Neural progenitor cell (in vitro differentiated cells): ENCODE results near the gene FOXF2. TPM values are rescaled to one million over a fixed set of nuclear protein-coding genes. Genes with fewer than 3 reads are reported as not detected.

Source experiments
- DNase-seq: peaks from one replicate; pipeline ENCODE4 v3.0.0-alpha.2; 2016; ENCODE audit warnings: low spot score
- H2AFZ ChIP-seq: fragments of 200-600 bp; sonication (generic); replicated peaks from 2 replicates; pipeline ENCODE4 v1.6.1; 2016; ENCODE audit warnings: antibody characterized with exemption
- H3F3A ChIP-seq: fragments of 200-600 bp; sonication (generic); 2 replicates; pipeline ENCODE4 v1.6.1; 2016; ENCODE audit warnings: antibody characterized with exemption, low read depth
- H3K27ac ChIP-seq: fragments of 200-600 bp; sonication (generic); 2 replicates; pipeline ENCODE4 v1.5.1; 2016; ENCODE audit warnings: mild to moderate bottlenecking
- H3K27me3 ChIP-seq: fragments of 200-600 bp; sonication (generic); 2 replicates; pipeline ENCODE4 v1.6.1; 2016; ENCODE audit warnings: mild to moderate bottlenecking, moderate library complexity
- H3K36me3 ChIP-seq: fragments of 200-600 bp; sonication (generic); 2 replicates; pipeline ENCODE4 v1.5.1; 2016
- H3K4me1 ChIP-seq: fragments of 200-600 bp; sonication (generic); 2 replicates; pipeline ENCODE4 v1.6.1; 2016; ENCODE audit warnings: mixed run types
- H3K4me2 ChIP-seq: fragments of 200-600 bp; sonication (generic); 2 replicates; pipeline ENCODE4 v1.6.1; 2016
- H3K4me3 ChIP-seq: fragments of 200-600 bp; sonication (generic); 2 replicates; pipeline ENCODE4 v1.5.1; 2016
- H3K79me2 ChIP-seq: fragments of 200-600 bp; sonication (generic); 2 replicates; pipeline ENCODE4 v1.6.1; 2016; ENCODE audit warnings: low read depth
- H3K9ac ChIP-seq: fragments of 200-600 bp; sonication (generic); 2 replicates; pipeline ENCODE4 v1.6.1; 2016
- H3K9me3 ChIP-seq: fragments of 200-600 bp; sonication (generic); 2 replicates; pipeline ENCODE4 v1.5.1; 2016; ENCODE audit warnings: low read depth
- H4K20me1 ChIP-seq: fragments of 200-600 bp; sonication (generic); 2 replicates; pipeline ENCODE4 v1.6.1; 2016; ENCODE audit warnings: low read depth
- H3K27ac Mint-ChIP-seq: 3 replicates; pipeline ENCODE4 v1.8.0; 2021; ENCODE audit warnings: mixed read lengths
- H3K27me3 Mint-ChIP-seq: 2 replicates; pipeline ENCODE4 v1.8.0; 2022; ENCODE audit warnings: low read depth, mild to moderate bottlenecking, inconsistent platforms, moderate library complexity, mixed read lengths; ENCODE audit not compliant: insufficient read depth
- H3K36me3 Mint-ChIP-seq: 3 replicates; pipeline ENCODE4 v1.8.0; 2021; ENCODE audit warnings: mixed read lengths
- H3K4me1 Mint-ChIP-seq: 3 replicates; pipeline ENCODE4 v1.8.0; 2021; ENCODE audit warnings: mixed read lengths
- H3K4me3 Mint-ChIP-seq: 3 replicates; pipeline ENCODE4 v1.8.0; 2021; ENCODE audit warnings: mild to moderate bottlenecking, moderate library complexity, mixed read lengths
- H3K9me3 Mint-ChIP-seq: 3 replicates; pipeline ENCODE4 v1.8.0; 2020; ENCODE audit warnings: mixed read lengths
- CTCF ChIP-seq: fragments of 200-600 bp; sonication (generic); IDR thresholded peaks from 2 replicates; pipeline ENCODE4 v1.5.1; 2017; ENCODE audit warnings: antibody characterized with exemption, mild to moderate bottlenecking
- EZH2 ChIP-seq: fragments of 200-600 bp; sonication (generic); IDR thresholded peaks from 2 replicates; pipeline ENCODE4 v1.6.1; 2017; ENCODE audit warnings: antibody characterized with exemption, mild to moderate bottlenecking, moderate library complexity
- EZH2phosphoT487 ChIP-seq: fragments of 200-600 bp; sonication (generic); IDR thresholded peaks from 2 replicates; pipeline ENCODE4 v1.6.1; 2017; ENCODE audit warnings: antibody characterized with exemption
- total RNA-seq: library from RNA; depleted of rRNA; stranded (reverse); fragments of >200 nt; gene quantifications from 2 replicates; pipeline ENCODE4 v1.2.3, GENCODE V29; 2015; ENCODE audit warnings: low replicate concordance

The FOXF2 gene
- total RNA-seq, 1 donor from 2014 or later: not detected

- no peak overlapping the region for H3K9ac ChIP-seq
- H2AFZ ChIP-seq: no peak overlapping the region
- no peaks in the 10 kb centered on the region for H3F3A ChIP-seq
- H3K9me3 Mint-ChIP-seq: peaks cover 31% of the 10 kb centered on the region
- TF ChIP-seq EZH2phosphoT487 (no peak), EZH2 (no peak), CTCF (no peak)
- DNase-seq: no peak
- H3K4me2 ChIP-seq: no peak overlapping the region
- H3K4me3 ChIP-seq: no peak overlapping the region
- H3K4me3 Mint-ChIP-seq: no peak overlapping the region
- H3K27ac Mint-ChIP-seq: no peak overlapping the region
- H3K36me3 Mint-ChIP-seq: no peaks in the 10 kb centered on the region
- H3K4me1 ChIP-seq: peaks cover 15% of the 10 kb centered on the region
- H3K9me3 ChIP-seq: peaks cover 16% of the 10 kb centered on the region
- H4K20me1 ChIP-seq: no peaks in the 10 kb centered on the region
- H3K36me3 ChIP-seq: peaks cover 12% of the 10 kb centered on the region
- no peaks in the 10 kb centered on the region for H3K27me3 Mint-ChIP-seq
- no peaks in the 10 kb centered on the region for H3K27me3 ChIP-seq
- H3K27ac ChIP-seq: no peak overlapping the region
- H3K4me1 Mint-ChIP-seq: peaks cover 16% of the 10 kb centered on the region
- H3K79me2 ChIP-seq: no peaks in the 10 kb centered on the region
Measured at GRCh38 chr6:1347161-1347560, 42.2 kb upstream of the FOXF2 start.

GRCh38 chr6:1348675-1349074 is 40.7 kb upstream of the FOXF2 start:
- Mint-ChIP-seq H3K4me1 (peaks cover 16% of the 10 kb centered on the region), H3K27me3 (no peaks in the 10 kb centered on the region), H3K27ac (no peak overlapping the region), H3K36me3 (no peaks in the 10 kb centered on the region), H3K9me3 (peaks cover 45% of the 10 kb centered on the region), H3K4me3 (no peak overlapping the region)
- H2AFZ ChIP-seq: no peak overlapping the region
- no peaks in the 10 kb centered on the region for H3K27me3 ChIP-seq
- no peak overlapping the region for H3K27ac ChIP-seq
- peaks cover 12% of the 10 kb centered on the region for H3K36me3 ChIP-seq
- H3K79me2 ChIP-seq: no peaks in the 10 kb centered on the region
- TF ChIP-seq EZH2 (no peak), EZH2phosphoT487 (no peak), CTCF (no peak)
- H3K9ac ChIP-seq: no peak overlapping the region
- no peak overlapping the region for H3K4me3 ChIP-seq
- peak; percentile 32 for DNase-seq
- H3K9me3 ChIP-seq: peaks cover 20% of the 10 kb centered on the region
- H4K20me1 ChIP-seq: no peaks in the 10 kb centered on the region
- H3K4me1 ChIP-seq: peaks cover 15% of the 10 kb centered on the region
- H3K4me2 ChIP-seq: peak overlapping the region; percentile 59
- H3F3A ChIP-seq: no peaks in the 10 kb centered on the region

- Histone ChIP-seq H3K4me1 (peaks cover 15% of the 10 kb centered on the region), H3K27me3 (no peaks in the 10 kb centered on the region), H4K20me1 (no peaks in the 10 kb centered on the region), H3K27ac (no peak overlapping the region), H3K36me3 (peaks cover 12% of the 10 kb centered on the region), H2AFZ (no peak overlapping the region), H3F3A (no peaks in the 10 kb centered on the region), H3K4me3 (no peak overlapping the region), H3K9ac (no peak overlapping the region), H3K79me2 (no peaks in the 10 kb centered on the region), H3K9me3 (peaks cover 16% of the 10 kb centered on the region), H3K4me2 (no peak overlapping the region)
- Mint-ChIP-seq H3K27ac (no peak overlapping the region), H3K27me3 (no peaks in the 10 kb centered on the region), H3K4me3 (no peak overlapping the region), H3K9me3 (peaks cover 40% of the 10 kb centered on the region), H3K4me1 (peaks cover 16% of the 10 kb centered on the region), H3K36me3 (no peaks in the 10 kb centered on the region)
- TF ChIP-seq EZH2phosphoT487 (no peak), CTCF (no peak), EZH2 (no peak)
- DNase-seq: no peak
Measured at GRCh38 chr6:1349655-1350054, 39.7 kb upstream of the FOXF2 start.
